HUDEP-2 (cell line): ENCODE measurements around the gene ARHGEF12.

ENCODE experiments used
- DNase-seq, 76 experiments: peaks; one replicate each; lab custom pipeline; 2025; ENCODE audit not compliant: unreplicated experiment in 76 of 76; lab: John Stamatoyannopoulos, UW

ARHGEF12 gene

GRCh38 chr11:120317689-120318480 lies 18.3 kb upstream of the ARHGEF12 start:
- no peak for DNase-seq

GRCh38 chr11:120318906-120319305 lies 17.3 kb upstream of the ARHGEF12 start:
- DNase-seq = no peak

DNA sequence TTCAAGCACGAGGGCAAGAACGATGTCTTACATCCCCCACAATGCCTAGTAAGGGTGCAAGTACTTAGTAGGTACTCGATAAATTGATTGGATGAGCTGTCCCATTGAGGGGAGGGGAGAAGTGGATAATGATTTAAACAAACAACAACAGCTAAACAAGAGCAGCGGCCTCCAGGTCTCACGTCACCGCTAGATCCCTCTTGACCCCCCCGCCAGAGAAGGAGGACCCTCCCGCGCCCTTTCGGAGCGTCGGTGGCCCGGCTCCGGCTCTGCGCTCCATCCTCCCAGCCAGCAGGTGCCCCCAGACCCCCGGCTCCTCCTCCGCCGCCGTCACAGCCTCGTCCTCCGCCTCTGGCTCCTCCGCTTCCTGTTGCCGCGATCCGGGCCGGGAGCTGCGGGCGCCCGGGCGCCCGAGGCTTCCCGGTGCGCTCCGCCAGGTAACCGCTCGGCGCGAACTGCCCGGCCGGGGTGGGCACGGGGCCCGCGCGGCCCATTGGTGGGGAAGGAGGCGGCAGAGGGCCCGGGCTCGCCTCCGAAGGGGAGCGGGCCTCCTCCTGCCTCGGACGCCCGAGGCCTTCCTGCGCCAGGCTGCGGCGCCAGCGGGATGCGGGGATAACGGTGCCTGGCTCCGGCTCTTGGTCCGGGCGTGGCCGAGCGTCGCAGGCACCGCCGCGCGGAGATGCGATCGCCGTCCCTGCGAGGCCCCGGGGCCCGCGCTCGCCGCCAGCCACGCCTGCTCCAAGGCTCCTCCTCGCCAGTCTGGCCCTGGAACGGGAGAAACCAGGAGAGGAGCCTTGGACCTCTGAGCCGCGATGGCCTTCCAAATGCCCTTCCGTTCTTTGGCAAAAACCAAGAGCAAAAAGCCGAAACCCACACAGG lies 11.0 kb upstream of the ARHGEF12 start, which contains the start of gene TLCD5:
Gene TLCD5 (plus strand): TSS at position 368 of the 879 bp plus-strand sequence. CDS start 2,143 bp downstream, outside the sequence.
- no peak for DNase-seq

GRCh38 chr11:120326228-120326627 lies 10.0 kb upstream of the ARHGEF12 start:
- no peak for DNase-seq

DNA sequence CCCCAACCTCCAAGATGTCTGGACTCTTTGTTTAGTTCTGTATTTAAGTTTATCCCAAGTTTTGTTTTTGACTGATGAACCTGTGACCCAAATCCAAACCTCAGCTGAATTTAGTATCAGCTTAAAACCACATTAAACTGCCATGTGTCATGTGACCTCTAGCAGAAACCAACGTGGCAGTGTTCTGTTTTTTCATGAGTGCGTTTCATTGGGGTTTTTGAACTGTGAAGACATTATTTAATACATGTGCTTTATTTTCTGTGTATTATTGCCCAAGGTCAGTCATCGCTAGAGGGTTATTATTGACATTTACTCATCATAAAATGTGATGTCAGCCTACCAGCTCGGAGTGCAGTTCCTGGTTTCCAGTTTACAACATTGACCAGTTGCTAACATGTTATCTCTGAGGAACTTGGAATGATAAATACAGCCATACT lies 9.3 kb upstream of the ARHGEF12 start:
- no peak for DNase-seq

GRCh38 chr11:120327311-120327710 lies 8.9 kb upstream of the ARHGEF12 start:
- no peak for DNase-seq

GRCh38 chr11:120329556-120329955 lies 6.7 kb upstream of the ARHGEF12 start:
- DNase-seq = no peak

- DNase-seq = no peak
Measured at GRCh38 chr11:120330045-120330444, 6.2 kb upstream of the ARHGEF12 start.

DNA sequence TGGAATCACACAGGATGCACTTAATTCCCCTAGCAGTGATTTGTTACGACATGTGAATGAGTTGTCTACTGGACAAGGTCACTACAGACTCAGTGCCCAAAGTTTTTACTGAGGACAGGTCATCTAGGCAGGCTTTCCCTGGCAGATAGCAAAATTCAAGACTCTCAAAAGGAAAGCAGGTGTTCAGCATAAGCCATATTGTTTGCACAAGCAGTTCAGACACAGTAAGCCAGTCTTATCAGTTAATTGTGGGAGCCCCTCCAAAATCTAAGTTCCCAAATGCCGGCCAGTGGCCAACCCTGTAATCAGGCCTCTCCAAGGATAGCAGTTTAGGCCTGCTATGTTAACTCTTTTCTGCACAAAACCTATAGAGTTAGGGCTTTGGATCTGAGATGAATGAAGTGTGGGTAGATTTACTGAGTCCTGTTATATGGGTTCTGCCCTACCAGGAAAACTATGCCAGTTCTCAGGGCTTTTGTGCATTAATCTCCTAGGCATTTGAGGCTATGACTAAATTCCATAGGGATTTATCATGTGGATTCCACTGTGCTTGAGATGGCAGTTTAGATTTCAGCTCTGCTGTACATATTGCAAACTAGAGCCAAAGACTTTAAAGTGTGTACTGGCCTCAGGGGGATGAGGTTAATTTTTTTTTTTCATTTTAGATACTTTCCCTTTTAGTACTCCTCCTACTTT lies 4.8 kb upstream of the ARHGEF12 start:
- no peak for DNase-seq

- DNase-seq = no peak
Measured at GRCh38 chr11:120332822-120333716, 3.1 kb upstream of the ARHGEF12 start.

GRCh38 chr11:120333801-120334200 lies 2.4 kb upstream of the ARHGEF12 start:
- no peak for DNase-seq

- DNase-seq = no peak
Measured at GRCh38 chr11:120334332-120334731, 1.9 kb upstream of the ARHGEF12 start.

DNA sequence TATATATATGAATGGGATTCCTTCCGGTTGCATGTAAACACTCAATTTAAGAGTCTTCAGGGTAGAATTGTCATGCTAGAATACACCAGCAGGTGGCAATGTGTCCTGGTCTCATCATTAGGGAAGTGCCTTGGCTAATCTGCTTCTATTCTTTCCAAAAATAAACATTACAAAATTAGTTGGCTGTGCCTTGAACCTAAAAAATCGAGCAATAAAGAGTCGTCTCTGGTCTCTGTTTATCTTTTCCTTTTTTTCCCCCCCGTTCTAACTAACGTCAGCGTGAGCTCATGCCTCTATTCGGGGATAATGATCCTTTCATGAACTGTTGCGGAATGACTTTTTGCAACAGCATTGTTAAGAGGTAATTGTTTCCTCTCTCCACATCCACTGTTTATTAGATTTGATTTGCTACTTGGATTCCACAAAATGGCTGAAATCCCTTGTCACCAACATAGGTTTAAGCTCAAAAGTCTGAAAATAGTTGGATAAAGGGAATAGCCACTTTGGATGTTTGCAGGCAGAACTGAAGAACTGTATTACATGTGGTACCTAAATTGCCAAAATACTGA lies 1.2 kb upstream of the ARHGEF12 start:
- DNase-seq = peak in 51 of 76 experiments; percentile 8 to 80 (median 49)

GRCh38 chr11:120335556-120335907 lies 681 bp upstream of the ARHGEF12 start:
- DNase-seq = peak in 6 of 76 experiments; percentile 39 to 60 (median 52)

DNA sequence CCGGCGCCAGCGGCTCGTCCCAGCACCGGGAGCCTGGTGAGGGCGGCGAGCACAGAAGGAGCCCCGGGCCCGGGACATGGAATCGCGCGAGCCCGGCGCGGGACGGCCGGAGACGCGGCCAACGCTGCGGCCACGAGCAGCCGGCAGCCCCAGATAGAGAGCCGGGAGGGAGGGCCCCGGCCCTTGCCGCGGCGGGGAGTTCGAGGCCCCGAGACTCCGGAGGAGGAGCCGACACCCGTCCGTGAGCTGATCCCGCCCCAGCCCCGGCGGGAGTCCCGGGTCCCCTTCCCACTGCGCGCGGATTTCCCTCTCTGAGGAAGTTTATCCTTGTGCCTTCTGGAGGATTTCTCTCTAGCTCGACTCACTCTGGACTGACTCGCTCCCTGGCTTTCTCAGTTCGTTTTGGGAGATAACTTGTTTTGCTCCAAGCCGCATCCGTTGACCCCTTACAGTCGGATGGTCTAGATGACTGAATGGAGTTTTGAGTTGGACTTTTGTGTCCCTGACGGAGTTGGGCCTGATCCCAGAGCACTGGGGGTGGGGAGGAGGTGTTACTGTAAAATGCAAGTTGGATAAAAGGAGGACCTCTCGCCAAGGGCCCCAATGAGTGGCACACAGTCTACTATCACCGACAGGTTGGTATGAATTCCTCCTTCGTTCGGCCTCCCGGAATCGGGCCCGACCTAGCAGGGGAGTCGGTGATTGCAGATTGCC lies 585 bp downstream of the ARHGEF12 start:
- DNase-seq = peak in 32 of 76 experiments; percentile 5 to 64 (median 32)

DNA sequence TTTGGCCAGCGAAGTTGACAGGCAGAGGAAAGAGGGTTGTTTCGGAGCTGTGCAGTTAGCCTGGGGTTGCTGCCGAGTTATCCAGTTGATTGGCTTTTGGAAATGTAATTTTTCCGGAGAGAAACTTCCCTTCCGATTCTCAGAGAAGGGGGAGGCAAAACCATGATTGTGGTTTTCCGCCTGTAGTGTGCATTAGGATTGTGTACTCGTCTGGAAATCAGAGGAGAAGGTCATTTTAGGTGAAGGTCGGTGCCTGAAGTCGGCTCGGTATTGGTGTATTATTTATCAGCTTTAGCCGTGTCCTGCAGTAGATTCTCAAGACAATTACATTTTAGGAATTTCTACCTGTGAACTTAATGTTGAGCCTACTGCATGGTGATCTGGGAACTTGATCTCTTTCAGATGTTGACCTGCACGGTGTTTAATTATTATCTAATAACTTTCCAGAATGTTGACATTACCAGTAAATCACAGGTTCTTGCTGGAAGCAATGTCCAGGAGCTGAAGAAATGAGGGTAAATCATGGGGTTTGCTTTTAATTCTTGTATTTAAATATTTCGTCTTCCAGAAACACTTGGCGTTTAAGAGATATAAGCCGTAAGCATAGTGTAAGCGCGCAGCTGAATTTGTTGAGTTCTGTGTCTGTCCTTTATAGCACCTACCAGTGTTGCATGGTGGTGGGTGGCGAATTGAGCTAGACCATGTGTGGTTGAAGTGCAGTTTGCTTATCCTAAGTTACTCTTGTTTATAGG lies 1.3 kb downstream of the ARHGEF12 start:
- DNase-seq = peak in 8 of 76 experiments; percentile 7 to 32 (median 17)

DNA sequence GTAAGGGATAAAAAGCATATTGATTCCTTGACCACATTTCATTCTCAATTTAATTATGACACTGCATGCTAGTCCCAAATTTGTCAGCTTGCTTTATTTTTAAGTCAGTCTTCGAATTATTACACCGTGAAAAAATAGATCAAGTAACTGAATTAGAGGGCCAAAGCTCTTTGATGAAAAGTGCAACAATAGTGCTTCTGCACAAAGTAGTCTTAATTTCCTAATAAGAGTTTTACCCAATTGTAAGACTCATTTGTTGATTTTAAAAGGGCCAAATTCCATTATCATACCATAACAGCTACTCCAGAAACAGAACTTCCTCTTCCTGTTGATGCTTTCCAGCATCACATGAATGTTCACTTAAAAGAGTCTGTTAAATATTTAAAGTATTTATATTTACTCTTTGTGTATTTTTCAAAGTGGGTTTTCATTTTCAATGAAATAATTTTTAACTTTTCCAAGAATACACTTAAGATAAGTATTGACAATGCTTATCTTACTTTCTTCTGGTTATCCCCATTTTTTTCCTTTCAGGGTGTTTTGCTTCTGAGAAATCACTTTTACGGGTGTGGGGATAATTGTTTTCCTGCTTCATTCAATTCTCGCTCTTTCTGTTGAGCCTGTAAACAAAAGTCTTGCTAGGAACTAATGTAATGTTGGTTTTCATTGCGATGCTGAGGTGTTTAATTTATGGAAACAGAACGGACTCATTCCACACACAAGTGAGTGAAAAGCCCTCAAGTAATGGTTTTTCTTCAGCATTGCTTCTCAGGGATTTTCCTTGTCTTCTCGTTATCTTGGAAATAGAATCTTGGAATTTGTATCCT lies 2.1 kb downstream of the ARHGEF12 start:
- peak in 2 of 76 experiments; percentile 28 to 35 for DNase-seq
